CD4-positive, alpha-beta T cell treated with Interleukin-17A for 4 hours (primary cell): ENCODE measurements around the gene GABRA4.

Source experiments
- DNase-seq: peaks from one replicate; pipeline ENCODE4 v3.0.0-alpha.2; 2020; ENCODE audit warnings: mixed read lengths

GABRA4 gene

GRCh38 chr4:46977245-46977644, 16.1 kb downstream of the GABRA4 start:
- DNase-seq = no peak

- DNase-seq = no peak
Observed at GRCh38 chr4:46975812-46976553, 17.4 kb downstream of the GABRA4 start.

- DNase-seq = no peak
Observed at GRCh38 chr4:46974891-46975543, 18.4 kb downstream of the GABRA4 start.

GRCh38 chr4:46968847-46969246, 24.5 kb downstream of the GABRA4 start:
- DNase-seq = no peak

GRCh38 chr4:46967631-46968030, 25.8 kb downstream of the GABRA4 start:
- DNase-seq = no peak

- no peak for DNase-seq
Observed at GRCh38 chr4:46958742-46959488, 34.5 kb downstream of the GABRA4 start.

- DNase-seq = no peak
Observed at GRCh38 chr4:46956451-46956850, 36.9 kb downstream of the GABRA4 start.

GRCh38 chr4:46955601-46956000, 37.8 kb downstream of the GABRA4 start:
- DNase-seq = no peak

GRCh38 chr4:46954643-46955042, 38.7 kb downstream of the GABRA4 start:
- DNase-seq = no peak

GRCh38 chr4:46953564-46953963, 39.8 kb downstream of the GABRA4 start:
- DNase-seq = no peak

GRCh38 chr4:46952451-46952850, 40.9 kb downstream of the GABRA4 start:
- no peak for DNase-seq

- DNase-seq = no peak
Observed at GRCh38 chr4:46950826-46951225, 42.6 kb downstream of the GABRA4 start.

GRCh38 chr4:46949822-46950221, 43.6 kb downstream of the GABRA4 start:
- DNase-seq = no peak

- no peak for DNase-seq
Observed at GRCh38 chr4:46947541-46947940, 45.8 kb downstream of the GABRA4 start.

GRCh38 chr4:46946919-46947536, 46.4 kb downstream of the GABRA4 start:
- no peak for DNase-seq

GRCh38 chr4:46945062-46945461, 48.3 kb downstream of the GABRA4 start:
- DNase-seq = no peak

- DNase-seq = no peak
Observed at GRCh38 chr4:46944345-46944744, 49.0 kb downstream of the GABRA4 start.

GRCh38 chr4:46937493-46937892, 55.9 kb downstream of the GABRA4 start:
- no peak for DNase-seq

GRCh38 chr4:46934726-46935125, 58.7 kb downstream of the GABRA4 start:
- DNase-seq = no peak

GRCh38 chr4:46933686-46934085, 59.7 kb downstream of the GABRA4 start:
- no peak for DNase-seq

- DNase-seq = no peak
Observed at GRCh38 chr4:46931981-46932380, 61.4 kb downstream of the GABRA4 start.

GRCh38 chr4:46930891-46931290, 62.5 kb downstream of the GABRA4 start:
- DNase-seq = no peak

GRCh38 chr4:46927201-46927600, 66.2 kb downstream of the GABRA4 start:
- DNase-seq = no peak
